Activated gamma-delta T cell treated with Interleukin-2 at 50 U/mL for 16 hours (primary cell): ENCODE data around the gene FUT1.
"Not testable (repeated sequence)": the region's sequence is repeated elsewhere in the genome, so short reads cannot be mapped to it uniquely, and the experiment has no call there.

Experiments used
- DNase-seq: peaks from one replicate; pipeline ENCODE4 v3.0.0-alpha.2; 2020

Gene FUT1

GRCh38 chr19:48768171-48768753, 15.8 kb upstream of the FUT1 start:
- DNase-seq, result not testable (repeated sequence)

- not testable (repeated sequence) for DNase-seq
These were observed 13.4 kb upstream of the FUT1 start for GRCh38 chr19:48765816-48766215.

GRCh38 chr19:48760504-48761205, 8.2 kb upstream of the FUT1 start:
- DNase-seq, result no peak

GRCh38 chr19:48757741-48758144, 5.3 kb upstream of the FUT1 start:
- no peak for DNase-seq

GRCh38 chr19:48757089-48757675, 4.7 kb upstream of the FUT1 start:
- no peak for DNase-seq

GRCh38 chr19:48756686-48757085, 4.2 kb upstream of the FUT1 start:
- DNase-seq, result no peak

- no peak for DNase-seq
These were observed 3.8 kb upstream of the FUT1 start for GRCh38 chr19:48756212-48756611.

GRCh38 chr19:48755787-48756186, 3.3 kb upstream of the FUT1 start:
- no peak for DNase-seq

GRCh38 chr19:48755084-48755641, 2.7 kb upstream of the FUT1 start, which contains the start of gene FGF21:
TSS of gene FGF21 (plus strand) at chr19:48755524. CDS start at chr19:48756237, 713 bp downstream.
- DNase-seq, result no peak

- DNase-seq, result no peak
These were observed 471 bp downstream of the FUT1 start for GRCh38 chr19:48751845-48752495.

GRCh38 chr19:48750771-48751504, 1.5 kb downstream of the FUT1 start:
- DNase-seq, result no peak

GRCh38 chr19:48750351-48750750, 2.1 kb downstream of the FUT1 start:
- no peak for DNase-seq

- DNase-seq, result no peak
These were observed 2.8 kb downstream of the FUT1 start for GRCh38 chr19:48749571-48750198.

GRCh38 chr19:48746738-48747575, 5.5 kb downstream of the FUT1 start, which contains the start of gene IZUMO1:
TSS of gene IZUMO1 (minus strand) at chr19:48746909. CDS start at chr19:48745859, 1,050 bp downstream.
- peak; percentile 29 for DNase-seq

- DNase-seq, result no peak
These were observed 6.3 kb downstream of the FUT1 start for GRCh38 chr19:48746110-48746509.

GRCh38 chr19:48745208-48745995, 7.0 kb downstream of the FUT1 start:
- DNase-seq, result peak; percentile 35

- DNase-seq, result no peak
These were observed 10.3 kb downstream of the FUT1 start for GRCh38 chr19:48742096-48742495.

- no peak for DNase-seq
These were observed 11.1 kb downstream of the FUT1 start for GRCh38 chr19:48741129-48741999.
